GM03348 (cell line): ENCODE results near the gene ABTB2.

Experiments
- DNase-seq: peaks from one replicate; pipeline ENCODE4 v3.0.0; 2012; ENCODE audit warnings: low spot score

ABTB2 gene

GRCh38 chr11:34315394-34315793 is 42.4 kb downstream of the ABTB2 start:
- DNase-seq, result peak; percentile 22

DNA sequence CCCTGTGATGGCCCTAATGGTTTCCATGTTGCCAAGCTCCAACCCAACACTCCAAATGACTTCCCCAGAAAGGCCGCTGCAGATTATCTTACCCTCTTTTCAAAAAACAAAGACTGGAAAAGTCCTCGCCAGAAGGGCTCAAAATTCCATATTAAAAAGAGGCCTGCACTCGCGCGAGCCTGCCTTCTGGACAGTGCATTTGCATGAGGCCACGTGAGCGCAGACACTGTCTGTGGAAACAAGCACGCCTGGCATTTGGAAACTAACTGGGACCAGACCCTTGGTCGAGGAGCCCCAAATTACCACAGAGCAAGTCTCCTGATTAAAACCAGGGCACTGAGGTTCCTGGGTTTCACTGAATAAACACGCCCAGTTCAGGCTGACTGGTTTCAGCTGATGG is 42.9 kb downstream of the ABTB2 start:
- peak; percentile 16 for DNase-seq

DNA sequence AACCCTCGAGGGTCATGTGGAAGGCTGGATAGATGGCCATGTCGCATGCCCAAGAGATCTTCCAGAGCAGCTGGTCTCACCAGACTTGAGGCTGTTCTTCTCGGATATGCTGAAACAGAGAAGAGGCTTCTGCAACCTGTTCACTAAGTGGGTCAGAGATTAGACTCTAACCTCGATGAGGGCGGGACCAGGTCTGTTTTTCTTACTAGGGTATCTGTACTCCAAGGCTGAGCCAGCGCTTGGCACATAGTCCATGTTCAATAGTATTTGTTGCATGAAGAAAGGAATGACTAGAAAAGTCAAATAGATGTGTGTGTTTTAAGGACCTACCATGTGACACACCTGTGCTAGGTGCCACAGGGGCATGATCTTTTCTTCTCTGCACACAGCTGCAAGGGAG is 43.6 kb downstream of the ABTB2 start:
- DNase-seq, result no peak

DNA sequence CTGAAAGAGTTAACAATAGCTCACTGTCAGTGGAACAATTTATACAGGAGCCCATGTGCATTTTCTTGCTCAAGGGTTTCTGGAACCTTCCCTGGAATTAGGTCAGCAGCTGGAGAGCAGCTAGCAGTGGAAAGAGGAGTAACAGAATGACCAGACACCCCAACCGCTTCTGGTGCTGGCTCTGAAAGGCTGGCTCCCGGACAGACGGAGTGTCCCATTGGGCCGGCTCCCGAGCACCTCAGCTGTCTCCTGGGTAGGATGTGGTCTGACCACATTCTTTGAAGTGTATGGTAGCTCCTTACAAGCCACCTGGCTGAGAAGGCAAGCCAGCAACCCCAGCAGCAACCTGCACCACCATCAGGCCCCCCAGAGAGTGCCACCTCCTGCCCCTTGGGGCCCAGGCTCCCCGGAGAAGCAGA is 44.7 kb downstream of the ABTB2 start:
- peak; percentile 27 for DNase-seq

DNA sequence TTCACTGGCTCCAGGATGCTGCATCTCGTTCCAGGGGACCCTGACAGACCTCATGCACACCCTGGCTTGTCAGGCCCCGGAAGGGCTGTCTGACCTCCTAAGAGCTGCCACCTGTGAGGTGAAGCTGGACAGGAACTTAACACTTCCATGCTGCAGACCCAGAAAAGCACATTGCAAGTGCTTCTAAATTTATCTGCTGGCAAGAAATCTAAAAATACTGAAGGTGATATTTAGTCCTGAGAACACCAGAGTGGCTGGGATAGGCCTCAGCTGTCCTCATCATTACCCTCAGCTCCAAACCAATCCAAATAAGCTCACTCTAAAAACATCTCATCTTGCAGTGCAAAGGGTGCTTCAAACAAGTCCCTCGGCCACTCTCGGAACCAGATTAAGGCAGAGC is 46.7 kb downstream of the ABTB2 start:
- DNase-seq, result no peak

DNA sequence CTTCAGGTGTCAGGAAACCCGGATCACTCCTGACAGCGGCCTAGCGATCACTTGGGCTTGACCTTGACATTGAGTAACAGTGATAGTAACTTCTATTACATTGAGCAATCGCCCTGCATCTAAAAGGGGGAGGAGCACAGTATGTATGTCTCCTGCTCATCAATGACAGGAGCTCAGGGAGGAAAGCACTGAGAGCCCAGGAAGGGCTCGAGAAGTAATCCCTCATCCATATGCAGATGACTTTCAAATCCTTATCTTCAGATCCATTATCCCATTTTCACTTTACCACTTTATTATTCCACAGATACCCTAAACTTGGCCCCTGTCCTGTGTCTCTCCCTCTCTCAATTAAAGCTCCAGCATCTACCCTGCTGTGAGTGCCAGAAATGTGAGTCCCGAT is 47.8 kb downstream of the ABTB2 start:
- DNase-seq, result no peak

GRCh38 chr11:34308913-34309585 is 48.8 kb downstream of the ABTB2 start:
- peak; percentile 77 for DNase-seq

DNA sequence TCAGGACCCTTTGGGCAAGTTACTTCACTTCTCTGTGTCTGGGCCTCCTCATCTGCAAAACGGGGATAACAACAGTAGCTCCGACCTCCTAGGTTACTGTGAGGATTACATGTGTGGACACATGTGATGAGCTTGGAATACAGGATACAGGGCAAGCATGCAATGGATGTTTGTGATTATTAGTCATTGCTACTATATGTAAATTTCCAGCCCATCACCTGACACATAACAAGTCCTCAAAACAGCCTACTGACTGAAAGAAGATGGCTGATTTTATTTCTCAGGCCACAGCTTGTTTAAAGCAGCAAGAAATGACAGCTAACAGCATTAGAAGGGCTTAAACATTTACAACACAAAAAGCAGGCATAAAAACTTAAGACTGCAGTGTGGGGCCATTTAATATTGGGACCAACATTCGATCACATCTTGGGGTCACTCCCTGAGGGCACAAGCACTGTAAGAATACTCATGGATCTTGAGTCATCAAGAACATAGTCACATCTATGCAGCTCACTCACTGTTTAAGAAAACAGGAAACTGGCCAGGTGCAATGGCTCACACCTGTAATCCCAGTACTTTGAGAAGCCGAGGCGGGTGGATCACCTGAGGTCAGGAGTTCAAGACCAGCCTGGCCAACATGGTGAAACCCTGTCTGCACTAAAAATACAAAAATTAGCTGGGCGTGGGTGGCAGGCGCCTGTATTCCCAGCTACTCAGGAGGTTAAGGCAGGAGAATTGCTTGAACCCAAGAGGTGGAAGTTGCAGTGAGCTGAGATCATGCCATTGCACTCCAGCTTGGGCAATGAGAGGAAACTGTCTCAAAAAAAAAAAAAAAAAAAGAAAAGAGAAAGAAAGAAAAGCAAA is 49.5 kb downstream of the ABTB2 start:
- DNase-seq, result no peak

DNA sequence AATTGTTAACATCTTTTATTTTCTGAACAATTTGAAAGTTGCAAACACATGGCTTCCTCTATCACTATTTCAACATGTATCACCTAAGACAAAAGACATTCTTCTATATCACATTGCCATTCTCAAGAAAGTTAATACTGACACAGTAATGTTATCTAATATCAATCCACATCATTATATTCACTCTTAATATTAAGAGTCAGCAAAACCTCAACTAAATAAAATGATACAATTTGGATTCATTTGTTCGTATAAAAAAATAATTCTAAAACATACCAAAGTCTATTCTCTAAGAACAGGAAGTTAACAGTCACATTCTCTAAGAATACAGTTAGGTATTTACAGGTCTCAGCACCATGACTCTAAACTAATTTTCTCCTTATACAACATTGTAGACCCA is 52.0 kb downstream of the ABTB2 start:
- no peak for DNase-seq

DNA sequence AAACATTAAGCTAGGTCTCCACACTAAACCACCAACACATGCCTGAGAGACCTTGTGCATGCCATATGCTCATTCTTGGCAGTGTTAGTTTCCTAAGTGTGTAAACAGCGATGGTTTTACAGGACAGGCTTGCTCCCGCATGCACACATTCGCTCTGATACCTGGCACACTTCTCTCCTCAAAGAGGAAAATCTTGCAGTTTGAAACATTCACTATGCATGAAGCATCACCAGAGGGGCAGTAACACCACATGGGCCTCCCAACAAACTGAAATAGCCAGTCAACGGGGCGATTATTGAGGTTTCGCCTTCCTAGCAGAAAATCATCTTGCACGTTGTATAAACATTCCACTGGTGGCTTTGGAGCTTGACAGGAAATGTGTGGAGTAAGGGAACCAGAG is 52.6 kb downstream of the ABTB2 start:
- no peak for DNase-seq

DNA sequence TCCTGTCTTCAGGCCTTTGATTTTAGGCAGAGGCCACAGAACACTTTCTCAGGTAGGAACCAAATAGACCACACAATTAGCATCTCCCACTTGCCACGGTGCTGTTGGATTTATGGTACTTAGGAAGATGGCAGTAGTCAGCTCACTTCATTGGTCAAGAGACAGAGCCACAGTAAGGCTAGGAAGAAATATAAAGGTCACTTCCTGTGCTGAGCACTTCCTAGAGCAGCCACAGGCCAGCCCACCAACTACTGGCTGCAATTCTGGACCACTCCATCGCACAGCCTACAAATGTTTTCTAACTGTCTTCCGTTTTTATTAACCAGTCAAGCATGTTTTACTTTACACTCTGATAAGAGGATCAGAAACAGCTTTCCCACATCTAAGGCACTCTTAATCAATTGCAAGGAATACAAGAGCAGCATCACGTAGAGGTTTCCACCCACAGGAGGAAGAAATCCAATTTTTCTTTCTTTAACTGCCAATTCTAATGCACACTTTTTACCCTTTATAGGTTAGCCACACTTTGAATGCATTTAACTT is 54.7 kb downstream of the ABTB2 start:
- DNase-seq, result no peak

DNA sequence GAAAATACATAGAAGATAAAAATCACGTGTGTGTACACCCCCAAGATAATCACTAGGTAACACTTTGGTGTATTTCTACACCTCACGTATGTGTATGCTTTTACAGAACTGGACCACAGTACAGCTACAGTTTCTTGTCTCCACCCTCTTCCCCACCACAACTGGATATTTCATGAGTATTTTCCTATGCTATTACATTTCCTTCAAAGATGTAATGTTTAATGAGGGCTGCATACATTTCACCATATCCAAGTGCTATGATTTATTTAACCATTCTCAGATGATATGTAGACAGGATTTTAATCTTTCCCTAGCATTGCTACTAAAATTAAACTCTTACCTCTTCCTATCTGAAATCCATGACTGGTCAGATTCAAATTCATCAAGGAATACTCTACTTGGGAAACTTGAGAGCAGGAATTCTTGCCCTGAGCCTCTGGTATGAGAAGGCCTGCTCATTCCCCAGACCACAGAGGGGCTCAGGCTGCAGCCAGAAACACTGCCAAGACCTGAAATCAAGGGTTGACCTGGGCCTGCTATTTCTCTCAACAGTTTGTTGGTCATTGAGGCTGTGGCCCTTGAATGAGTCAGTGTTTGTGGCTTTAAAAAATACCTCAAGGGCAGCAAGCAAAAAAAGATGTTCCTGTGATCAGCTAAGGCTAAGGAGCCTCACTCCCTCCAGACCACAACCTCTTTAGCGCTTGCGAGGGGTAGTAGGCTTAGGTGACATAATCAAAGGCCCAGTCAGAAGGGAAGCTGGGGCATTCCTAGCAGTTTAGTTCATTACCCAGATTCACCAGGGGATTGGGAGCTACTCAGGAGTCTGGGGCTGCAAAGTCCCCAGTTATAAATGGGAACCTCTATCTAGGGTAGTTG is 55.5 kb downstream of the ABTB2 start:
- DNase-seq, result peak; percentile 81

DNA sequence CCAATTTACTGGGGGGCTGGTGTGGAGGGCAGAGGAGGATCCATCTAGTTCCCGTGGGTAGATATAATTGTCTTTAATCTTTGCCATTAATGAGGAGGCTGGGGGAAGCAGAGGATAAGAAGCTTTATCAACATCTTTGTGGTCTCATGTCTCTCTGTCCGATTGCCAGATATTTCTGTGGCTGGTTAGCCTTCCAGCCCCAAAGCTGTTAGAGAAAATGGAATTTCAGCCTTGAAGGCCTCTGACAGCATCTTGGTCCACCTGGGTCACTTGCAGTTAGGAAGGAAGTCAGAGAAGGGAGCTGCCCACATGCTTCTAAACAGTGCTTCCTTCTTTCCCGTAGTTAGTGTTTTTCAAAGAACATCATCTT is 56.9 kb downstream of the ABTB2 start:
- no peak for DNase-seq

DNA sequence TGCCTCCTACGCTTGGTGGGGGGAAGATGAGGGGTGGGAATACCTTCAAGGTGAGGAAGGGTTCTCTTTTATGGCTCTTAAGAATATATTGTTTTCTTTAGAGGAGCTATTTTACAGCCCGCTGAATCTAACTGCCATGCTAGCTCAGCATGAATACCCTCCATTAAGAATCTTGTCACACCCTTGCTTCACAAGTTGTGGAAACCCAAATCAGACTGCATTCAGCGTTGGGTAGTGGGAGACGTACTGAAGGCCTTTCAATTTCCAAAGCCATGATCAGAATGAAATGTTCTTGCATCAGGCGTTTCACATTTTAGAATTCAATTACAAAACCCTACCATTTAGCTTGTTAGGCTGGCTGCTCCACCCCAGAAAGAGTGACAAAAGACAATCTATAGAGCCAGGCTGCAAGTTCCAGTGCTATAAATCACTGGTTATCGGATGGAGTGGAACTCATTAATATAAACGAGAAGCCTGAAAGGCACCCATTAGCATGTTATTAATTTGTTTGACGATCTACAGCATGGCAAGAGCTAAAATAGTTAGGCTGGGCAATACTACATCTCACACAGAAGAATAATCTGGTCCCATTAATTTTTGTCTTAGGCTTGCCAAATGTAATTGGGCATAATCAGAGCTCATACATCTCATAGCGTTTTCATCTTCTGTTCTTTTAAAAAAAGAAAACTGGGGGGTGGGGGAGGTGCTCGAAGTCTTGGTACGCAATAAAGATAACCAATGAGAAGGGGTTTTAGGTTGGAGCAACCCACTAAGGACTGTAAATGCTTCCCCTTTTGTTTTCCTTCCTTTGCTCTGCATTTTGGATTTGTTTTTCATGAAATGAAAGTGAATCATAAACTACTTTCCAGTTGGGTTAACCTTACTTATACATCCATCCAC is 57.5 kb downstream of the ABTB2 start:
- DNase-seq, result no peak

- DNase-seq, result no peak
Observed at GRCh38 chr11:34299284-34299972, 58.4 kb downstream of the ABTB2 start.

DNA sequence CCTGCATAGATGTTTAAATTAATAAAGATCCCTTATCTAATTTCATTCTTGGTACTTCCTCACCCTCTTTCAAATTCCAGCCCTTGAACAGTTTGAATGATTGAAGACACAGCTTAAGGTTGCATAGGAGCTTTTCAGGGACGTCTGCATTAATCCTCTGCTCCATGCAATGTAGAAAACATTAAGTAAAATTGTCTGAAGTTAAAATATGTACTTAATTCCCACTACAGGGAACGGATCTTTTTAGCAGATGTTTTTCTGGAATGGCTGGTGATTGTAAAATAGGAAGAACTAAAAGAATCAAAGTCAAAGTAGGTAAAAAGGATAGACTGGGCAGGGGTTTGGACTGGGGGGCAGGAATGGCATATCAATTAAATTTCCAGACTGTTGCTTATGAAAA is 58.9 kb downstream of the ABTB2 start:
- DNase-seq, result no peak

DNA sequence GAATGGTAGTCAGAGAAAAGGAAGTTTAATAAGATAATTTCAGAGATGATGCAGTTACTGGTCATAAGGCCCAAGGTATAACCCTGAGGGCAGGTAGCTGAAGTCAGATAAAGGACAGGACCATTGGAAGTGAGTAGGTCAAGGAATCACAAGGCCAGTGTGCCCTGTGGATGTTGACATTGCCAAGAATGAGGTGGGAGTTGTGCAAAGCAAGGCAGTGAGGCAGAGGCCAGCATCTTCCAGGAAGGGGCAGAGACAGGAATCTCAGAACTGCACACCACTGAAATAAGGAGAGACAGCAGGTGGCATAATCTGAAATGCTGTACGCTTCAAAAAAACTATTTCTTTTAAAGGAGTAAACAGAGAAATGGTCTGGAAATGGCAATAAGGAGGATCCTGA is 61.4 kb downstream of the ABTB2 start:
- no peak for DNase-seq

DNA sequence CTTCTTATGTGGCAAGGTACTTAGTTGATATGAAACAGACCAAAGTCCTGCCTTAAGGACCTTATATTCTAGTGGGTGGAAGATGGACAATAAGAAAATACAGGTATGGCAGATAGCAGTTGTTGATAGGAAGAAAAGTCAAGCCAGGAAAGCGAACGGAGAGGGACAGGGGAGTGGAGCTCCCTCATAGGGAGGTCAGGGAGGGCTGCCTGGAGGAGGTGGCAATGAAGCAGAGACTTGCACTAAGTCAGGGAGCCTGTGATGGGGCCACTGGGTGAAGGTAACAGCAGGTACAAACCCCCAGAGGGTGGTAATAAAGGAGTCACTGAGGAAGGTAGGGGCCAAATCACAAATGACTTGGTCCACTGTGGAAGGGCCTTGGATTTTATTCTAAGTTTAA is 65.3 kb downstream of the ABTB2 start:
- no peak for DNase-seq

- no peak for DNase-seq
Observed at GRCh38 chr11:34292111-34292510, 65.7 kb downstream of the ABTB2 start.

DNA sequence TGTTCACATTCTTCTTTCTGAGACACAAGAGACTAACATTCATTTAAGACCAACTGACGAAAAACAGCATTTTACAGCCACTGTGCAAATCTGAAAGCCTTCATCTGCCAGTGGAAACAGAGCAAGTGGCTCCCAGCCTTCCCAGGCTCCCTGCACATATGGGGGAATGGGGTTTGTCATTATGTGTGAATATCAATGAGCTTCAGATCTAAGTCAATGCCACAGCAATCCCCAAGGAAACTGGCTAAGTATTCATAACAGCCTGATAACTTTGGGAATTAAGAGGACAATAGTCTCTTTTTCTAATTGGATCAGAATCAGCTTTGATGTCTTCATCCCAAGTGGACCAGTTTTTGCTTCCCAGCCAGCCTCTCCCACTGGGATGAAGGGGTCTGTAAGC is 66.9 kb downstream of the ABTB2 start:
- DNase-seq, result no peak

GRCh38 chr11:34288492-34288891 is 69.3 kb downstream of the ABTB2 start:
- no peak for DNase-seq
